Esophagus squamous epithelium (tissue), 4 donors: ENCODE results near the gene MAML3.

ENCODE experiments used
- POLR2A ChIP-seq, 4 donors: fragments of 450-650 bp; IDR thresholded peaks; one replicate each; pipeline ENCODE4 v1.6.1; 2017; ENCODE audit warnings: antibody characterized with exemption in 4 of 4, mild to moderate bottlenecking in 4 of 4, moderate library complexity in 3 of 4
- TF ChIP-seq, protein P1 (sequence below), 6 experiments: fragments of 450-650 bp in 4 of 6; fragments of 200-600 bp in 2 of 6; sonication (generic) in 2 of 6; IDR thresholded peaks; one replicate each; pipeline ENCODE4 v1.5.1; 2016 to 2019; ENCODE audit warnings: antibody characterized with exemption in 6 of 6, mild to moderate bottlenecking in 4 of 6, moderate library complexity in 4 of 6

DNA sequence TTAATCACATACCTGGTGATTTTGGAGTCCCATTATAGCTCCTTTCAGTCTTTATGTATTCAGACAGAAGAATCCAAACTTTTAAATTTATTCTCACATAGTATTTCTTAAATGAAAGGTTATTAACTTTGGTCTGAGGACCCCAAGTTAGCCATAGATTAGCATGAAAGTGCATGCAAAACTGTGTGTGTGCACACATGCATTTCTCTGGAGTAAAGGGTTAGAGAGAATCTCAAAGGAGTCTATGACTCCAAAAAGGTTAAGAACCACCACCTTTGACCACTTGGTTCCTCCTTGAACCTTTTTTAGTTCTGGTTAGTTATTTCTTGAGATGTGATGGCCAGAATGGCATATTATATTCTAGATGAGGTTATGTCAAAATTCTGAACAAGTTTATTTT, 386.4 kb downstream of the MAML3 start:
- TF ChIP-seq, protein P1, sequence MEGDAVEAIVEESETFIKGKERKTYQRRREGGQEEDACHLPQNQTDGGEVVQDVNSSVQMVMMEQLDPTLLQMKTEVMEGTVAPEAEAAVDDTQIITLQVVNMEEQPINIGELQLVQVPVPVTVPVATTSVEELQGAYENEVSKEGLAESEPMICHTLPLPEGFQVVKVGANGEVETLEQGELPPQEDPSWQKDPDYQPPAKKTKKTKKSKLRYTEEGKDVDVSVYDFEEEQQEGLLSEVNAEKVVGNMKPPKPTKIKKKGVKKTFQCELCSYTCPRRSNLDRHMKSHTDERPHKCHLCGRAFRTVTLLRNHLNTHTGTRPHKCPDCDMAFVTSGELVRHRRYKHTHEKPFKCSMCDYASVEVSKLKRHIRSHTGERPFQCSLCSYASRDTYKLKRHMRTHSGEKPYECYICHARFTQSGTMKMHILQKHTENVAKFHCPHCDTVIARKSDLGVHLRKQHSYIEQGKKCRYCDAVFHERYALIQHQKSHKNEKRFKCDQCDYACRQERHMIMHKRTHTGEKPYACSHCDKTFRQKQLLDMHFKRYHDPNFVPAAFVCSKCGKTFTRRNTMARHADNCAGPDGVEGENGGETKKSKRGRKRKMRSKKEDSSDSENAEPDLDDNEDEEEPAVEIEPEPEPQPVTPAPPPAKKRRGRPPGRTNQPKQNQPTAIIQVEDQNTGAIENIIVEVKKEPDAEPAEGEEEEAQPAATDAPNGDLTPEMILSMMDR (IDR thresholded peaks at IDR 0.05) = no peak
- TF ChIP-seq POLR2A (IDR thresholded peaks at IDR 0.05) = no peak
